Psoas muscle (tissue), 8 donors: ENCODE data around the gene CDH20. TPM values are rescaled to one million over a fixed set of nuclear protein-coding genes. Genes with fewer than 3 reads are reported as not detected.
A peak's percentile ranks its signal among the peaks of the same experiment; 100 is the strongest.

Source experiments
- ATAC-seq, 4 donors: fragments of 200-7000 bp; cut with Tn5 transposase; one replicate each; pipeline ENCODE4 v1.9.1; 2020; ENCODE audit warnings: moderate library complexity in 3 of 4, mild to moderate bottlenecking in 2 of 4
- DNase-seq, 2 donors: peaks; one replicate each; pipeline ENCODE4 v3.0.0-alpha.2; 2020
- H3K27ac ChIP-seq: fragments of 200-600 bp; one replicate; pipeline ENCODE4 v1.8.0; 2022
- H3K27me3 ChIP-seq, 3 donors: fragments of 200-600 bp in 1 of 3; one replicate each; pipeline versions ENCODE4 v1.6.1 to v1.8.0; 2013 to 2022; ENCODE audit warnings: low read length in 2 of 3, mild to moderate bottlenecking in 2 of 3, moderate library complexity in 1 of 3; ENCODE audit not compliant: insufficient read depth in 3 of 3
- H3K36me3 ChIP-seq, 2 donors: fragments of 200-600 bp in 1 of 2; one replicate each; pipeline versions ENCODE4 v1.6.1 to v1.8.0; 2013 to 2022; ENCODE audit warnings: low read depth in 1 of 2, mild to moderate bottlenecking in 1 of 2, moderate library complexity in 1 of 2; ENCODE audit not compliant: insufficient read depth in 1 of 2
- H3K4me1 ChIP-seq: fragments of 200-600 bp; one replicate; pipeline ENCODE4 v1.8.0; 2022
- H3K4me3 ChIP-seq: fragments of 200-600 bp; one replicate; pipeline ENCODE4 v1.8.0; 2022; ENCODE audit warnings: mild to moderate bottlenecking
- H3K9me3 ChIP-seq: fragments of 200-600 bp; one replicate; pipeline ENCODE4 v1.8.0; 2022
- CTCF ChIP-seq: fragments of 200-600 bp; IDR thresholded peaks from one replicate; pipeline ENCODE4 v1.8.0; 2022; ENCODE audit warnings: antibody characterized with exemption
- WGBS, 3 donors: extraction: QIAGEN DNeasy Blood & Tissue Kit; methylation state at CpG; one replicate each; pipeline versions ENCODE4 v1.1.6 to v1.1.7; 2013; 5-methylcytosine and 5-hydroxymethylcytosine counted together
- intact Hi-C, 2 donors: fragments of 100-400 bp; cut with DNase I; formaldehyde crosslinking; loops; one replicate each; pipeline versions ENCODE4 v1.11.0 to v1.14.2; 2022
- polyA plus RNA-seq, 3 donors: library from polyadenylated mRNA; stranded (reverse); fragments of 200-250 nt; gene quantifications; one replicate each; pipeline ENCODE4 v1.2.3, GENCODE V29; 2013
- total RNA-seq, 4 donors: library from RNA; stranded (reverse); fragmentation: NEBNext Ultra II Directional in 2 of 4; extraction: Animal tissue kit (Norgen Biotek cat#: 25700) in 2 of 4; gene quantifications; one replicate each; pipeline versions ENCODE4 v1.2.1 to v1.2.4, GENCODE V29; 2021 to 2023
- donor health status: healthy with polysubstance abuse.
- donor health status: DM: no; HTN: no; CAD: no; lungs with moderate emphysema.
- donor health status: Bipolar disorder and iron deficiency.
- donor health status: healthy.
- donor health status: DM: yes; HTN: yes; CAD: no.
- donor health status: DM: no; HTN: no; CAD: no.
- donor health status: DM: no; HTN: no; CAD: no.
- donor health status: DM: yes; HTN: yes; CAD: no.

The CDH20 gene
- total and polyA plus RNA-seq, 7 donors, result 0.10 to 16.3 (median 2.6) TPM

DNA sequence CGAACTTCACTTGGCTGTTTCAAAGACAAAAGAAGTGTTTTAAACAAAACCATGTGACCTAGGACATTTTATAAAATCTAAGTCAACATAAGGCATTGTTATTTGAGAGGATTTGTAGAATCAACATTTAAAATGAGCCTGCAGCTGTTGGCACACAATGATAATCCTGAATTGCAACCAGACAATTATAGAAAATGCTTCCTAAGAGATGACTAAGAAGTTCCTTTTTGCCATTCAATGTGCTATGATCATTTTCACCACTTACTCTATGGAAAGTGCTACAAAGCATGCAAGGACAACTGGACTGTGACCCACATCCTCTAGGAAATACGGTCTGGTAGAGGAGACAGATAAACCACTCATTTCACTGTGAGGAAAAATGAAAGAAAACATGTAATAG, 246.4 kb downstream of the CDH20 start:
- WGBS, 3 donors, result 51 to 53% (median 53%) methylated on average over 2 of the region's 2 CpGs
- no peak for DNase-seq
- Histone ChIP-seq H3K4me3 (no peak overlapping the region), H3K36me3 (no peaks in the 10 kb centered on the region), H3K27me3 (peaks cover 0 to 2% (median 0%) of the 10 kb centered on the region in 3 donors), H3K9me3 (no peaks in the 10 kb centered on the region), H3K4me1 (no peaks in the 10 kb centered on the region), H3K27ac (no peak overlapping the region)
- TF ChIP-seq CTCF, result no peak
- intact Hi-C loops, result no loop called here
- no peak for ATAC-seq

DNA sequence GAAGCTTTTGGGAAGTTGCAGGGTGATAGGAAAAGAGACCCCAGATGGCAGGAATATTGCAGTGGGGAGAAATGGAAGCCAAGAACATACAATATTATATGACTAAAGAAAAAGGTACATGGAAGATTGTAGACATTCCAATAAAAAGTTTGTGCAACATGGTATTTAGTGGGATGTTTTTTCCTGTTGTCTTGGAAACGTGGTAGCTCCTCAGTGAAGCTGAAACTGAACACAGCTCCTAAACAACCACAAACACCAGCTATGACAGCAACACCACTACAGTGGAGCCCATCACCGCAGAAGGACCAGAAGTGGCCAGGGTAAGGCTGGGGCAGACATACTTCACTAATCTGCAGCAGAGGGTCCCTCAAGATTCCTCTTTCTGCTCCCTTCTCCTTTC, 246.8 kb downstream of the CDH20 start:
- no peak for TF ChIP-seq CTCF
- H3K36me3 ChIP-seq, result no peaks in the 10 kb centered on the region

DNA sequence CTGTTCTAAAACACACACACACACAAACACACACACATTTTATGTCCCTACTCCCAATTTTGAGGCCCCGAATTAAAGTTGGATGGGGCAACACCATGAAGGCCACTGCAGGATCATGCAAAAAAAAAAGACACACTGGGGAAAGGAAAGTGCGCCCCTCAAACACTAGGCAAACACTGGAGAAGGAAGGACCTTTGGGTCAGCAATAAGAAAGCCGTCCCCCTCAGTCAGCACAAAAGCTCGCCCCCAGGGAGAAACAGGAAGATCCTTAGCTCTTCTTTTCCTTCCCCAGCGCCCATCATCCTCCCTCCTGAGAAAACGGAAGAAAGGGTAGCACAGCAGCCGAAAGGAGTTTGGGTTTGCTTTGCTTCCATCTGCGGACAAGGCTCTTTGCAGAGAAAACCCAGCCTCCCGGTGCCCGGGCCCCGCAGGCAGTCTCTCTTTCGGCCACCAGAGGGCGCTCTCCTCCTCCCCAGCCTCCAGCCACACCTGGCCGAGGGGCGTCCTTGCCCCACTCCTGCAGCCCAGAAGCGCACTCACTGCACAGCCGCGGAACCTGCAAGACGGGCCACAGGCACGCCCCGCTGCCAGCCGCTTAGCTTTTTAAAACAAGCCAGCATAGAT, 248.5 kb downstream of the CDH20 start:
- Histone ChIP-seq H3K4me1 (no peaks in the 10 kb centered on the region), H3K36me3 (no peaks in the 10 kb centered on the region), H3K27me3 (peaks cover 0 to 2% (median 0%) of the 10 kb centered on the region in 3 donors), H3K27ac (no peak overlapping the region), H3K9me3 (no peaks in the 10 kb centered on the region), H3K4me3 (peak overlapping the region; percentile 52)
- intact Hi-C loops, result loop anchor here (5.0 to 10.0 kb wide), 3 partner anchors 311 to 553 kb away; partner anchors contain the start of gene RNF152 (in 1 of the 2)
- peak; percentile 96 for TF ChIP-seq CTCF
- peak; percentile 68 to 93 (median 79) for ATAC-seq
- peak; percentile 60 to 81 for DNase-seq
- WGBS, 3 donors, result 6 to 9% (median 6%) methylated on average over 21 to 22 of the region's 22 CpGs

More for the DNA sequence above, 246.8 kb downstream of the CDH20 start:
- 77 to 89% (median 78%) methylated on average over 2 of the region's 2 CpGs for WGBS, 3 donors
- Histone ChIP-seq H3K27me3 (peaks cover 0 to 2% (median 0%) of the 10 kb centered on the region in 3 donors), H3K4me3 (no peak overlapping the region), H3K27ac (no peak overlapping the region), H3K4me1 (no peaks in the 10 kb centered on the region), H3K9me3 (no peaks in the 10 kb centered on the region)
- intact Hi-C loops, result loop anchor here (5.0 to 10.0 kb wide), 3 partner anchors 312 to 555 kb away; partner anchors contain the start of gene RNF152 (in 1 of the 2)
- ATAC-seq (no peak), DNase-seq (no peak)

GRCh38 chr18:61582202-61582710, 249.0 kb downstream of the CDH20 start:
- ATAC-seq (peak in 2 of 4 donors; percentile 64 to 65), DNase-seq (no peak)
- H3K27ac ChIP-seq, result no peak overlapping the region
- no peaks in the 10 kb centered on the region for H3K9me3 ChIP-seq
- no peaks in the 10 kb centered on the region for H3K36me3 ChIP-seq
- no peak for TF ChIP-seq CTCF
- intact Hi-C loops, result loop anchor here (5.0 to 10.0 kb wide), 3 partner anchors 310 to 553 kb away; partner anchors contain the start of gene RNF152 (in 1 of the 2)
- peaks cover 0 to 2% (median 0%) of the 10 kb centered on the region in 3 donors for H3K27me3 ChIP-seq
- no peaks in the 10 kb centered on the region for H3K4me1 ChIP-seq
- H3K4me3 ChIP-seq, result peak overlapping the region; percentile 52
- WGBS, 3 donors, result 15 to 19% (median 18%) methylated on average over 15 of the region's 15 CpGs
